Glutamatergic neuron (in vitro differentiated cells): ENCODE results near the gene PTPRG. TPM values are rescaled to one million over a fixed set of nuclear protein-coding genes. Genes with fewer than 3 reads are reported as not detected.
A peak's percentile ranks its signal among the peaks of the same experiment; 100 is the strongest.

ENCODE experiments used
- DNase-seq: peaks from one replicate; pipeline ENCODE4 v3.0.0; 2022
- H3K27ac Mint-ChIP-seq: one replicate; pipeline ENCODE4 v1.8.0; 2020; ENCODE audit warnings: mild to moderate bottlenecking, mixed read lengths, inconsistent platforms; ENCODE audit not compliant: unreplicated experiment
- H3K27me3 Mint-ChIP-seq: one replicate; pipeline ENCODE4 v1.8.0; 2020; ENCODE audit warnings: mild to moderate bottlenecking, moderate library complexity, mixed read lengths, inconsistent platforms; ENCODE audit not compliant: unreplicated experiment
- H3K36me3 Mint-ChIP-seq: one replicate; pipeline ENCODE4 v1.8.0; 2020; ENCODE audit warnings: mild to moderate bottlenecking, mixed read lengths, inconsistent platforms; ENCODE audit not compliant: unreplicated experiment
- H3K4me1 Mint-ChIP-seq: one replicate; pipeline ENCODE4 v1.8.0; 2020; ENCODE audit warnings: mild to moderate bottlenecking, low read depth, mixed read lengths, inconsistent platforms; ENCODE audit not compliant: unreplicated experiment
- H3K4me3 Mint-ChIP-seq: one replicate; pipeline ENCODE4 v1.8.0; 2020; ENCODE audit warnings: mild to moderate bottlenecking, mixed read lengths, inconsistent platforms; ENCODE audit not compliant: unreplicated experiment
- H3K9me3 Mint-ChIP-seq: one replicate; pipeline ENCODE4 v1.8.0; 2020; ENCODE audit warnings: mild to moderate bottlenecking, moderate library complexity, mixed read lengths, inconsistent platforms; ENCODE audit not compliant: unreplicated experiment
- CTCF ChIP-seq: fragments of 200-600 bp; sonication (generic); IDR thresholded peaks from one replicate; pipeline ENCODE4 v1.5.0; 2021; ENCODE audit not compliant: partially characterized antibody, unreplicated experiment
- total RNA-seq: library from RNA; stranded (reverse); fragmentation: NEBNext Ultra II Directional; extraction: Animal tissue kit (Norgen Biotek cat#: 25700); gene quantifications from one replicate; pipeline ENCODE4 v1.2.1, GENCODE V29; 2021; ENCODE audit not compliant: unreplicated experiment

PTPRG gene
- total RNA-seq, 1 donor from 2014 or later, result 52.1 TPM

- DNase-seq, result peak; percentile 60
- Mint-ChIP-seq H3K27me3 (peaks cover 11% of the 10 kb centered on the region), H3K4me3 (peak overlapping the region; percentile 96), H3K36me3 (peaks cover 3% of the 10 kb centered on the region), H3K27ac (peak overlapping the region; percentile 89), H3K4me1 (peaks cover 10% of the 10 kb centered on the region), H3K9me3 (peaks cover 18% of the 10 kb centered on the region)
- TF ChIP-seq CTCF, result no peak
Observed at GRCh38 chr3:61562042-61562720, 810 bp downstream of the PTPRG start.

DNA sequence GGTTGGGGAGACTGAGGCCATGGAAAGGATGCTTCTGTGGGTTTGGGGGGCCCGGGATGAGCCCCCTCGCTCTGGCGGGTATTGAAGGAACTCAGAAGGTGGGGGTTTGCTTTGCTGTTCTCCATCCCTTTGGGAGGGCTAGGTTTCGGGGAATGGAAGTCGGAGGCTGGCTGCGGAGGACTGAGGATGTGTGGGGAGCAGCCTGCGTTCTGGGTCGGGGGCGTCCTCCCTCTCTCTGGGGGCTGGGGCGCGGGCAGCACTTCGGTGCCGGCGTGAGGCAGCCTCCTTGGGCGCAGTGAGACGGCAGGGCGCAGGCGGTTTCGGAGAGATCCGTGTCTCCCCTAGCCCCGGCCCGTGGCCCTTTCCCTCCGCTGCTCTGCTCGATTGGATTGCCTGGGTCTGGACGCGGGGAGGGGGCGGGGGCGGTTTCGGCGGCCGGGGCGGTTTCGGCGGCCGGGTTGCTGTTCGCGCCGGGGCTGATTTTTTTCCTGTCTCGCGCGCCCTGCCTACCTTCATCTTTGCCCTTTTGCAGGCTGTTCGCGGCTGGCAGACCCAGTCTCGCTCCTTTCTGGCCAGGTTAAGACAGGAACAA, 1.4 kb downstream of the PTPRG start:
- peak overlapping the region; percentile 96 for H3K4me3 Mint-ChIP-seq
- peak overlapping the region; percentile 89 for H3K27ac Mint-ChIP-seq
- DNase-seq, result peak; percentile 65
- peaks cover 18% of the 10 kb centered on the region for H3K9me3 Mint-ChIP-seq
- peaks cover 11% of the 10 kb centered on the region for H3K27me3 Mint-ChIP-seq
- peaks cover 3% of the 10 kb centered on the region for H3K36me3 Mint-ChIP-seq
- no peak for TF ChIP-seq CTCF
- peaks cover 10% of the 10 kb centered on the region for H3K4me1 Mint-ChIP-seq

DNA sequence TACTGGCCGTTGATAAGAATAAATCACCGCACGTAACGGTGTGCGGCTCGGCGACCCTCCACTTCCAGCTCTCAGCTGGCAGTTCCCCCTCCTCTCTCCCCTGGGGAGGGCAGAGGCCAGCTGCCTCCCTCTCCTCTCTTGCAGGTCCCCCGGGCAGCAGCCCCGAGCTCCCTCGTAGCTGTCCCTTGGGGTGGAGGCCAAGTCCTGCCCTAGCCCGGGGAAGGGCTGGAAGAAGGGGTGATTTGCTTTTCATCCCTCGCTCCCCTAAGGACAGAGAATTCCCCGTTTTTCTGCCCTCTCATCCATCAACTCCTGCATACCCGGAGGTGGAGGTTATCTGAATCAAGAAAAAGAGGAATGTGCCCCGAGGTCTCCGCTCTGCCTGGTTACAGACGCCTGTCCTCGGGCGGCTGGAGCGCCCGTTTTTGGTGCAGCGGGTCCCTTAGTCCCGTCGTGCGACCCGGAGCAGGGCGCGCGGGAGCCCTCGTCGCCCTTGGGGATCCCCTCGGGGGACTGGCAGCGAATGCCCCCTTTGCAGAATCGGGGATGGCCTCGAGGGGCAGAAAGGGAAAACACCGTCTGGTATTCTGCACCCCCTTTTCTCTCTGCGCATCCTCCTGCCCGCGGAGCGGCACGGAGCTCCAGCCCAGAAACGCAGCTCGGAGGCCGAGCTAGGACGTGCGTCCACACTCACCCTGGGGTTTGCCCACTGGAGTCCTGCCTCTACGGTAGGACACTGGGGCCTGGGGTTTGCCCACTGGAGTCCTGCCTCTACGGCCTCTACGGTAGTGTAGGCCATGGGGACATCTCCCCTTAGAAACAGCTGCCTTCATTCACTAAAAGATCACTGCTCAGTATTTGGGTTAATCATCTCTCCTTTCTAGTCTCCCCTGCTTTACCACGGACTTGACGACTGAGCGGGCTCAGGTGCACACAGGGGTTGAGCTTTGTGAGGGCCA, 2.2 kb downstream of the PTPRG start:
- H3K9me3 Mint-ChIP-seq, result peaks cover 18% of the 10 kb centered on the region
- H3K4me1 Mint-ChIP-seq, result peaks cover 10% of the 10 kb centered on the region
- no peak for TF ChIP-seq CTCF
- peaks cover 2% of the 10 kb centered on the region for H3K36me3 Mint-ChIP-seq
- peak; percentile 39 for DNase-seq
- H3K27ac Mint-ChIP-seq, result peak overlapping the region; percentile 68
- H3K27me3 Mint-ChIP-seq, result peaks cover 11% of the 10 kb centered on the region
- peak overlapping the region; percentile 96 for H3K4me3 Mint-ChIP-seq

DNA sequence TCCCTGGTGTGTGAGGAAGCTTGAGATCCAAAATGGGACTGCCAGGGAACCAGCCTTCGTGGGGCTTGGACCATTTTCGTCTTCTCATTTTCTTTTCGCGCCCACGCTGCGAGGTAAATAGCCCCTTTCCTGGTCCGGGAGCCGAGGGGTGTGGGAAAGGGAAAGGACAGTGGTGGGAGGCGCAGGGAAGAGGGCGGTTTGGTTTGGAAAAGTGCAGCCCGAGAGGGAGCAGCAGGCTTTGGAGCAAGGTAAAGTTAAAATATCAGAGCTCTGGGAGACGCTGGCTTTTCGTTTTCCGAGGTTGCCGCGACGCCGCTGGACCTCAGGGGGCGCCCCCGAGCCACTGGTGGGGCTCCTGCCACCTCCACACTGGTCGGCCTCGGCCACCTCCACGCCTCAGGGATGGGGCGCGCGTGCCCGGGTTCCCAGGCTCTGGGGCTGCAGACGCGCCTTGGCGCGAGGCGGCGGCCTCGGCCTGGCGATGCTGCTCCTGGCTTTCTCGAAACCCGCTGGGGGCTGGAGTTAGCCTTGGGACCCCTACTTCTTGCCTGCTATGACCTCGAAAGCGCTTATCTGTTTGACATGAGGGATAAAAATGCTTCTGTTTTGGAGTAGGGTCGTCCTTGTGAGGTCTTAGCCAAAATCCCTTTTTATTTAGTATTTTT, 3.2 kb downstream of the PTPRG start:
- Mint-ChIP-seq H3K4me3 (peak overlapping the region; percentile 96), H3K4me1 (peaks cover 12% of the 10 kb centered on the region), H3K27me3 (peaks cover 12% of the 10 kb centered on the region), H3K9me3 (peaks cover 18% of the 10 kb centered on the region), H3K36me3 (no peaks in the 10 kb centered on the region), H3K27ac (peak overlapping the region; percentile 68)
- peak; percentile 85 for TF ChIP-seq CTCF
- DNase-seq, result peak; percentile 94
